Kidney (tissue), 22 donors: ENCODE measurements around the gene CISD3. TPM values are rescaled to one million over a fixed set of nuclear protein-coding genes. Genes with fewer than 3 reads are reported as not detected.

Source experiments
- DNase-seq, 5 donors: peaks; one replicate each; pipeline ENCODE4 v3.0.0-alpha.2; 2013 to 2020
- FAIRE-seq: peaks from 2 replicates; lab custom pipeline; 2012; peaks lifted over from hg19 to GRCh38; lab: Jason Lieb, UNC
- H3K27ac ChIP-seq, 2 donors: one replicate each; pipeline ENCODE4 v1.7.0; 2013; ENCODE audit warnings: low read depth in 2 of 2, low read length in 2 of 2, inconsistent platforms in 1 of 2
- H3K27me3 ChIP-seq: one replicate; pipeline ENCODE4 v1.7.1; 2013; ENCODE audit warnings: low read length, inconsistent platforms; ENCODE audit not compliant: control insufficient read depth, insufficient read depth
- H3K36me3 ChIP-seq, 3 donors: one replicate each; pipeline versions ENCODE4 v1.7.0 to v1.7.1; 2013; ENCODE audit warnings: low read length in 3 of 3, control low read depth in 1 of 3, inconsistent platforms in 1 of 3; ENCODE audit not compliant: insufficient read depth in 3 of 3, control insufficient read depth in 2 of 3
- H3K4me1 ChIP-seq, 3 donors: one replicate each; pipeline versions ENCODE4 v1.7.0 to v1.7.1; 2013; ENCODE audit warnings: low read length in 3 of 3, inconsistent platforms in 1 of 3, low read depth in 1 of 3; ENCODE audit not compliant: control insufficient read depth in 2 of 3, insufficient read depth in 2 of 3
- H3K4me3 ChIP-seq, 3 donors: one replicate each; pipeline versions ENCODE4 v1.7.0 to v1.8.1; 2013; ENCODE audit warnings: low read length in 3 of 3, control low read depth in 1 of 3, inconsistent platforms in 1 of 3
- H3K9ac ChIP-seq, 3 donors: one replicate each; pipeline versions ENCODE4 v1.7.0 to v1.7.1; 2013; ENCODE audit warnings: low read length in 3 of 3, control low read depth in 1 of 3, inconsistent platforms in 1 of 3
- H3K9me3 ChIP-seq, 3 donors: one replicate each; pipeline versions ENCODE4 v1.7.0 to v1.7.1; 2013; ENCODE audit warnings: low read length in 3 of 3, control low read depth in 1 of 3, inconsistent platforms in 1 of 3; ENCODE audit not compliant: control insufficient read depth in 2 of 3, insufficient read depth in 1 of 3
- CTCF ChIP-seq: IDR thresholded peaks from 3 replicates; pipeline ENCODE4 v1.5.1; 2012; ENCODE audit warnings: mild to moderate bottlenecking, moderate library complexity, borderline replicate concordance; ENCODE audit not compliant: insufficient read depth; ENCODE audit errors: extremely low read depth
- intact Hi-C: fragments of 100-400 bp; cut with DNase I; formaldehyde crosslinking; loops from one replicate; pipeline ENCODE4 v1.11.1; 2022
- long read RNA-seq, 10 donors: library from polyadenylated mRNA in 1 of 10; unstranded in 1 of 10; transcript quantifications; one replicate each; pipeline ENCODE4 v2.0.0 and lab custom pipeline, GENCODE V29; 2021 to 2026
- polyA plus RNA-seq: library from polyadenylated mRNA; stranded (reverse); fragments of 350-450 nt; fragmentation: Illumina TruSeq; extraction: RNeasy Lipid Tissue Mini Kit (QIAGEN cat#74804); gene quantifications from one replicate; pipeline ENCODE4 v1.2.3, GENCODE V29; 2014; ENCODE audit warnings: low read depth, low replicate concordance; ENCODE audit not compliant: insufficient read depth
- total RNA-seq: library from RNA; stranded (reverse); fragmentation: NEBNext Ultra II Directional; extraction: Animal tissue kit (Norgen Biotek cat#: 25700); gene quantifications from one replicate; pipeline ENCODE4 v1.2.1, GENCODE V29; 2021
- donor health status: control.
- donor health status: control.
- donor health status: control.
- donor health status: control.
- donor health status: control.
- donor health status: DM: yes; HTN: yes; CAD: no.
- donor health status: Normal renal cell carcinoma (clear cell type).

CISD3 gene, protein sequence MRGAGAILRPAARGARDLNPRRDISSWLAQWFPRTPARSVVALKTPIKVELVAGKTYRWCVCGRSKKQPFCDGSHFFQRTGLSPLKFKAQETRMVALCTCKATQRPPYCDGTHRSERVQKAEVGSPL
- total RNA-seq (37.7 TPM), polyA plus RNA-seq (152 TPM)
- long read RNA-seq, donor 1, transcript CISD3-204 (4 exons, 2,074 nt), result major isoform, 13 of 16 reads
- long read RNA-seq, donor 1, partial matches to known transcripts, result 0 of 16 reads
- long read RNA-seq, donor 1, other reads (novel, unspliced or antisense), result 0 of 16 reads
- long read RNA-seq, donor 2, transcript CISD3-204 (4 exons, 2,074 nt), result major isoform, 15 of 16 reads
- long read RNA-seq, donor 2, partial matches to known transcripts, result 0 of 16 reads
- long read RNA-seq, donor 2, other reads (novel, unspliced or antisense), result 0 of 16 reads
- long read RNA-seq, donor 3, transcript CISD3-206 (3 exons, 2,326 nt), result minor isoform, 6 of 18 reads
- long read RNA-seq, donor 3, transcript CISD3-204 (4 exons, 2,074 nt), result major isoform, 12 of 18 reads
- long read RNA-seq, donor 3, partial matches to known transcripts, result 0 of 18 reads
- long read RNA-seq, donor 3, other reads (novel, unspliced or antisense), result 0 of 18 reads
- long read RNA-seq, donor 4, transcript CISD3-204 (4 exons, 2,074 nt), result major isoform, 9 of 33 reads
- long read RNA-seq, donor 4, partial matches to known transcripts, result 23 of 33 reads
- long read RNA-seq, donor 4, other reads (novel, unspliced or antisense), result 0 of 33 reads
- long read RNA-seq, donor 5, partial matches to known transcripts, result 0 of 1 reads
- long read RNA-seq, donor 5, other reads (novel, unspliced or antisense), result 0 of 1 reads
- long read RNA-seq, donor 6, transcript CISD3-205 (2 exons, 773 nt), result minor isoform, 5 of 25 reads
- long read RNA-seq, donor 6, transcript CISD3-204 (4 exons, 2,074 nt), result major isoform, 18 of 25 reads
- long read RNA-seq, donor 6, partial matches to known transcripts, result 0 of 25 reads
- long read RNA-seq, donor 6, other reads (novel, unspliced or antisense), result 0 of 25 reads
- long read RNA-seq, donor 7, transcript CISD3-206 (3 exons, 2,326 nt), result minor isoform, 7 of 59 reads
- long read RNA-seq, donor 7, transcript CISD3-204 (4 exons, 2,074 nt), result major isoform, 43 of 59 reads
- long read RNA-seq, donor 7, partial matches to known transcripts, result 5 of 59 reads
- long read RNA-seq, donor 7, other reads (novel, unspliced or antisense), result 4 of 59 reads
- long read RNA-seq, donor 8, transcript CISD3-204 (4 exons, 2,074 nt), result major isoform, 9 of 54 reads
- long read RNA-seq, donor 8, partial matches to known transcripts, result 30 of 54 reads
- long read RNA-seq, donor 8, other reads (novel, unspliced or antisense), result 13 of 54 reads
- long read RNA-seq, donor 9, transcript CISD3-204 (4 exons, 2,074 nt), result major isoform, 12 of 13 reads
- long read RNA-seq, donor 9, partial matches to known transcripts, result 0 of 13 reads
- long read RNA-seq, donor 9, other reads (novel, unspliced or antisense), result 0 of 13 reads
- long read RNA-seq, donor 10, transcript CISD3-204 (4 exons, 2,074 nt), result major isoform, 16 of 19 reads
- long read RNA-seq, donor 10, partial matches to known transcripts, result 0 of 19 reads
- long read RNA-seq, donor 10, other reads (novel, unspliced or antisense), result 0 of 19 reads

- H3K9ac ChIP-seq, result peak within 1 kb of the TSS in 2 of 3 donors; percentile 35 to 91
- H3K36me3 ChIP-seq, result peaks cover 2 to 5% (median 3%) of the 10 kb centered on the region in 3 donors
- peak; percentile 78 for TF ChIP-seq CTCF
- peak within 1 kb of the TSS; percentile 45 to 94 (median 74) for H3K4me3 ChIP-seq
- FAIRE-seq, result no peak
- H3K27ac ChIP-seq, result peak within 1 kb of the TSS; percentile 95 to 97
- intact Hi-C loops, result loop anchor here (5.0 kb wide), 1 partner anchor 58 kb away; the partner anchor contains the start of gene EPOP
- H3K4me1 ChIP-seq, result peaks cover 0 to 42% (median 37%) of the 10 kb centered on the region in 3 donors
- peak; percentile 80 to 96 (median 87) for DNase-seq
- H3K9me3 ChIP-seq, result no peaks in the 10 kb centered on the region
- H3K27me3 ChIP-seq, result no peaks in the 10 kb centered on the region
Measured at GRCh38 chr17:38729886-38730525, at the start of gene CISD3. Gene CISD3, plus strand, starts transcription at chr17:38730341. Its CDS starts 18 bp downstream, at chr17:38730359.

DNA sequence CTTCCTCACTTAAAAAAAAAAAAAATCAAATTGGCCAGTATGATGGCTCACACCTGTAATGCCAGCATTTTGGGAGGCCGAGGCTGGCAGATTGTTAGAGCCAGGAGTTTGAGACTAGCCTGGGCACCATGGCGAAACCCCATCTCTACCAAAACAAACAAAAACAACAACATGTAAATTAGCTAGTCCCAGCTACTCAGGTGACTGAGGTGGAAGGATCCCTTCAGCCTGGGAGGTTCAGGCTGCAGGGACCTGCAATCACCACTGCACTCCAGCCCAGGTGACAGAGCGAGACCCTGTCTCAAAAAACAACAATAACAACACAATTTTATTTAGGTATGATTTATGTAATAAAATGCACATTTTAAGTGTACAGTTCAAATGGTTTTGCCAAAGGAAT, 49.0 kb upstream of the CISD3 start:
- intact Hi-C loops, result no loop called here
- no peaks in the 10 kb centered on the region for H3K36me3 ChIP-seq
- no peaks in the 10 kb centered on the region for H3K27me3 ChIP-seq
- no peak for TF ChIP-seq CTCF
- no peak overlapping the region for H3K4me3 ChIP-seq
- H3K27ac ChIP-seq, result no peak overlapping the region
- H3K4me1 ChIP-seq, result peaks cover 0 to 3% (median 3%) of the 10 kb centered on the region in 3 donors
- no peaks in the 10 kb centered on the region for H3K9me3 ChIP-seq
- DNase-seq (no peak), FAIRE-seq (no peak)
- no peak overlapping the region for H3K9ac ChIP-seq

DNA sequence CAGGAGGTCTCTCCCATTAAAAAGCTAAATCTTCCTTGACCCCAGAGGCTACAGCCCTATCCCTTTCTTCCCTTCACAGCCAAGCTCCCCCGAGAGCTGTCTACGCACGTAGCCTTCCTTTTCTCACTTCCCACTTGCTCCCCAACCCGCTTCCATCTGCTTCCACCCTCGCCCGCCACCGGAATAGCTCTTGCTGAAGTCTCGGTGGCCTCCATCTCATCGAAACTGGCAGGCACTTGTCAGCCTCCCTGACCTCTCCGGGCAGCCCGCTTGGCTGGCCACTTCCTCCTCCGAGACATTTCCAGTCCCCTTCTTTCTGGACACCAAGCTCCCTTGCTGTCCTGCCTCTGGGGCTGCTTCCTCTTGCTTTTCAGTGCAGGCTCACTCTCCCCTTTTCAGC, 44.6 kb upstream of the CISD3 start:
- Histone ChIP-seq H3K27ac (no peak overlapping the region), H3K9ac (no peak overlapping the region), H3K27me3 (no peaks in the 10 kb centered on the region), H3K36me3 (no peaks in the 10 kb centered on the region), H3K9me3 (no peaks in the 10 kb centered on the region), H3K4me1 (no peaks in the 10 kb centered on the region), H3K4me3 (no peak overlapping the region)
- intact Hi-C loops, result no loop called here
- TF ChIP-seq CTCF, result no peak
- FAIRE-seq, result no peak
- no peak for DNase-seq
